H1 (cell line): ENCODE data around the gene TPPP. TPM values are rescaled to one million over a fixed set of nuclear protein-coding genes. Genes with fewer than 3 reads are reported as not detected.

Experiments
- CTCF ChIA-PET: fragments of 300-600 bp; sonication (Branson Sonifier 250); formaldehyde crosslinking; loops from one replicate; lab custom pipeline; 2021; ENCODE audit not compliant: partially characterized antibody; lab: Charles Lee
- POLR2A ChIA-PET: fragments of 300-600 bp; sonication (Branson Sonifier 250); formaldehyde crosslinking; loops from one replicate; lab custom pipeline; 2021; ENCODE audit warnings: inconsistent platforms; ENCODE audit not compliant: partially characterized antibody; lab: Charles Lee
- DNase-seq, 2 experiments: peaks; one replicate each; pipeline versions ENCODE4 v3.0.0 to v3.0.0-alpha.2; 2010 to 2022; ENCODE audit warnings: low spot score in 2 of 2, low read depth in 1 of 2, mixed read lengths in 1 of 2
- FAIRE-seq: peaks from 2 replicates; lab custom pipeline; 2011; peaks lifted over from hg19 to GRCh38; lab: Jason Lieb, UNC
- H2AFZ ChIP-seq: 2 replicates; pipeline ENCODE4 v1.8.1; 2012; ENCODE audit warnings: low read length, inconsistent platforms
- H2AK5ac ChIP-seq: 2 replicates; pipeline ENCODE4 v1.6.1; 2013; ENCODE audit warnings: low read depth, low read length
- H2BK120ac ChIP-seq: replicated peaks from 2 replicates; pipeline ENCODE3; 2013; ENCODE audit warnings: low read depth, low read length, inconsistent platforms
- H2BK12ac ChIP-seq: 2 replicates; pipeline ENCODE4 v1.6.1; 2013; ENCODE audit warnings: low read depth, low read length
- H2BK15ac ChIP-seq: 2 replicates; pipeline ENCODE4 v1.6.1; 2013; ENCODE audit warnings: low read length
- H2BK20ac ChIP-seq: 2 replicates; pipeline ENCODE4 v1.6.1; 2013; ENCODE audit warnings: low read length
- H2BK5ac ChIP-seq: 2 replicates; pipeline ENCODE4 v1.6.1; 2013; ENCODE audit warnings: low read depth, low read length
- H3K14ac ChIP-seq: 2 replicates; pipeline ENCODE4 v1.6.1; 2013; ENCODE audit warnings: inconsistent platforms; ENCODE audit not compliant: insufficient read length
- H3K18ac ChIP-seq: 2 replicates; pipeline ENCODE4 v1.6.1; 2013; ENCODE audit warnings: low read length; ENCODE audit errors: extremely low read depth
- H3K23ac ChIP-seq: 2 replicates; pipeline ENCODE4 v1.6.1; 2013; ENCODE audit warnings: inconsistent platforms; ENCODE audit not compliant: insufficient read length
- H3K23me2 ChIP-seq: 2 replicates; pipeline ENCODE4 v1.6.1; 2013; ENCODE audit warnings: low read depth, low read length
- H3K27ac ChIP-seq: 2 replicates; pipeline ENCODE4 v1.6.1; 2011; ENCODE audit warnings: low read depth, low read length, inconsistent platforms
- H3K27me3 ChIP-seq, 4 experiments: replicated peaks in 1 of 4; 1 replicate in 1 of 4; 2 replicates in 3 of 4; pipeline versions ENCODE4 v1.6.1 to v1.8.1; 2011 to 2013; ENCODE audit warnings: low read length in 3 of 4, mild to moderate bottlenecking in 3 of 4, inconsistent platforms in 2 of 4, mixed read lengths in 2 of 4, moderate library complexity in 1 of 4; ENCODE audit not compliant: control insufficient read depth in 3 of 4, insufficient read depth in 3 of 4; ENCODE audit errors: extremely low read depth in 1 of 4
- H3K36me3 ChIP-seq, 4 experiments: 2 replicates each; pipeline versions ENCODE4 v1.6.1 to v1.8.1; 2011 to 2013; ENCODE audit warnings: mild to moderate bottlenecking in 4 of 4, low read length in 3 of 4, moderate library complexity in 2 of 4, control low read depth in 1 of 4, inconsistent platforms in 1 of 4; ENCODE audit not compliant: insufficient read depth in 4 of 4, control insufficient read depth in 2 of 4
- H3K4ac ChIP-seq: replicated peaks from 2 replicates; pipeline ENCODE3; 2013; ENCODE audit warnings: low read length, low read depth, mixed read lengths, inconsistent platforms; ENCODE audit not compliant: insufficient read length
- H3K4me1 ChIP-seq, 4 experiments: replicated peaks in 1 of 4; 1 replicate in 1 of 4; 2 replicates in 3 of 4; pipeline versions ENCODE4 v1.6.1 to v1.8.1; 2011 to 2013; ENCODE audit warnings: low read length in 3 of 4, inconsistent platforms in 2 of 4, mixed read lengths in 1 of 4; ENCODE audit not compliant: insufficient read depth in 4 of 4, control insufficient read depth in 3 of 4
- H3K4me2 ChIP-seq, 2 experiments: 2 replicates each; pipeline versions ENCODE4 v1.6.1 to v1.8.1; 2011 to 2013; ENCODE audit warnings: low read depth in 2 of 2, low read length in 2 of 2, control low read depth in 1 of 2, inconsistent platforms in 1 of 2, mild to moderate bottlenecking in 1 of 2; ENCODE audit not compliant: insufficient read depth in 1 of 2
- H3K4me3 ChIP-seq, 4 experiments: fragments of 200-600, 300-600 bp in 1 of 4; sonication (generic), shearing (Covaris generic), sonication (Bioruptor Twin) in 1 of 4; 2 replicates each; pipeline versions ENCODE4 v1.5.1 to v1.8.1; 2011 to 2016; ENCODE audit warnings: low read length in 4 of 4, low read depth in 3 of 4, control low read depth in 2 of 4, inconsistent platforms in 2 of 4, mild to moderate bottlenecking in 2 of 4, mixed read lengths in 1 of 4, moderate library complexity in 1 of 4; ENCODE audit not compliant: insufficient read depth in 2 of 4; ENCODE audit errors: extremely low read depth in 1 of 4
- H3K56ac ChIP-seq: replicated peaks from 2 replicates; pipeline ENCODE3; 2013; ENCODE audit warnings: low read depth, mild to moderate bottlenecking, mixed read lengths, low read length, inconsistent platforms; ENCODE audit not compliant: insufficient read length
- H3K79me1 ChIP-seq: 2 replicates; pipeline ENCODE4 v1.6.1; 2013; ENCODE audit warnings: low read depth, low read length, control low read depth
- H3K79me2 ChIP-seq, 2 experiments: 2 replicates each; pipeline versions ENCODE4 v1.6.1 to v1.8.1; 2012 to 2013; ENCODE audit warnings: low read length in 2 of 2, mild to moderate bottlenecking in 2 of 2, inconsistent platforms in 1 of 2; ENCODE audit not compliant: insufficient read depth in 2 of 2, control insufficient read depth in 1 of 2
- H3K9ac ChIP-seq, 4 experiments: replicated peaks in 1 of 4; 1 replicate in 1 of 4; 2 replicates in 3 of 4; pipeline versions ENCODE4 v1.6.1 to v1.8.1; 2011 to 2013; ENCODE audit warnings: low read depth in 3 of 4, low read length in 3 of 4, control low read depth in 2 of 4, mild to moderate bottlenecking in 2 of 4, moderate library complexity in 2 of 4, inconsistent platforms in 1 of 4; ENCODE audit errors: extremely low read depth in 1 of 4
- H3K9me3 ChIP-seq, 2 experiments: 2 replicates each; pipeline versions ENCODE4 v1.6.1 to v1.8.1; 2012 to 2013; ENCODE audit warnings: mild to moderate bottlenecking in 2 of 2, moderate library complexity in 2 of 2, control low read depth in 1 of 2, inconsistent platforms in 1 of 2, low read depth in 1 of 2, low read length in 1 of 2, mixed read lengths in 1 of 2; ENCODE audit not compliant: insufficient read depth in 2 of 2
- H4K20me1 ChIP-seq, 2 experiments: replicated peaks in 1 of 2; 2 replicates each; pipeline versions ENCODE3 to v1.8.1; 2011 to 2013; ENCODE audit warnings: inconsistent platforms in 2 of 2, low read length in 2 of 2, mild to moderate bottlenecking in 1 of 2; ENCODE audit not compliant: insufficient read depth in 2 of 2, control insufficient read depth in 1 of 2
- H4K5ac ChIP-seq: 2 replicates; pipeline ENCODE4 v1.6.1; 2013; ENCODE audit warnings: low read length, low read depth, mixed read lengths, inconsistent platforms; ENCODE audit not compliant: insufficient read length
- H4K8ac ChIP-seq: 2 replicates; pipeline ENCODE4 v1.8.0; 2013; ENCODE audit warnings: mild to moderate bottlenecking, moderate library complexity, low read length, inconsistent platforms; ENCODE audit not compliant: insufficient read depth; ENCODE audit errors: extremely low read depth
- H4K91ac ChIP-seq: replicated peaks from 2 replicates; pipeline ENCODE3; 2013; ENCODE audit warnings: low read length, mixed read lengths, inconsistent platforms; ENCODE audit not compliant: insufficient read length
- CTBP2 ChIP-seq: IDR thresholded peaks from 2 replicates; pipeline ENCODE4 v1.7.0; 2011; ENCODE audit warnings: borderline replicate concordance, mild to moderate bottlenecking, moderate library complexity, mixed read lengths, low read length; ENCODE audit not compliant: insufficient read depth, insufficient read length
- GABPA ChIP-seq: IDR thresholded peaks from 2 replicates; pipeline ENCODE4 v1.6.1; 2011; ENCODE audit warnings: mild to moderate bottlenecking, low read length, moderate library complexity, borderline replicate concordance; ENCODE audit not compliant: insufficient read depth
- HDAC2 ChIP-seq, 2 experiments: fragments of 300-600 bp in 1 of 2; sonication (generic) in 1 of 2; IDR thresholded peaks; 2 replicates each; pipeline ENCODE4 v1.6.1; 2011 to 2012; ENCODE audit warnings: low read depth in 2 of 2, low read length in 2 of 2, mild to moderate bottlenecking in 2 of 2, moderate library complexity in 2 of 2, borderline replicate concordance in 1 of 2, inconsistent platforms in 1 of 2
- POLR2AphosphoS5 ChIP-seq: IDR thresholded peaks from 2 replicates; pipeline ENCODE4 v1.6.1; 2011; ENCODE audit warnings: low read depth, low read length
- RAD21 ChIP-seq, 2 experiments: IDR thresholded peaks in 1 of 2; conservative IDR thresholded peaks in 1 of 2; 2 replicates each; pipeline ENCODE4 v1.6.1; 2011; ENCODE audit warnings: low read depth in 2 of 2, low read length in 2 of 2, improper control_type of control experiment in 1 of 2, inconsistent platforms in 1 of 2, mild to moderate bottlenecking in 1 of 2, moderate library complexity in 1 of 2
- SP1 ChIP-seq: IDR thresholded peaks from 2 replicates; pipeline ENCODE4 v1.6.1; 2011; ENCODE audit warnings: low read depth, low read length
- SRF ChIP-seq: IDR thresholded peaks from 2 replicates; pipeline ENCODE4 v1.6.1; 2011; ENCODE audit warnings: mild to moderate bottlenecking, low read depth, low read length, moderate library complexity
- SUZ12 ChIP-seq: fragments of 200-600 bp; sonication (generic); IDR thresholded peaks from 2 replicates; pipeline ENCODE4 v1.6.1; 2012; ENCODE audit warnings: mild to moderate bottlenecking, inconsistent platforms, low read length, moderate library complexity, mixed read lengths
- TCF12 ChIP-seq: IDR thresholded peaks from 2 replicates; pipeline ENCODE4 v1.6.1; 2011; ENCODE audit warnings: low read depth, mild to moderate bottlenecking, low read length
- YY1 ChIP-seq: IDR thresholded peaks from 2 replicates; pipeline ENCODE4 v1.6.1; 2011; ENCODE audit warnings: low read depth, mild to moderate bottlenecking, low read length
- WGBS, 2 experiments: shearing (Covaris generic) in 1 of 2; methylation state at CpG; one replicate each; pipeline versions ENCODE4 v1.1.6 to v1.1.7; 2013 to 2015; ENCODE audit warnings: low lambda C conversion rate in 2 of 2, mixed read lengths in 2 of 2, inconsistent platforms in 1 of 2, low coverage in 1 of 2, missing lambda C conversion rate in 1 of 2; ENCODE audit not compliant: insufficient replicate concordance in 2 of 2, insufficient coverage in 1 of 2, insufficient read length in 1 of 2; ENCODE audit errors: extremely low coverage in 1 of 2, missing lambda C conversion rate in 1 of 2; 5-methylcytosine and 5-hydroxymethylcytosine counted together
- polyA plus RNA-seq, 7 experiments: library from polyadenylated mRNA; depleted of rRNA in 3 of 7; stranded (reverse) in 5 of 7; unstranded in 2 of 7; fragments of >200 nt in 5 of 7; fragments of 200-250 nt in 2 of 7; gene quantifications; 1 replicate in 5 of 7; 2 replicates in 1 of 7; 4 replicates in 1 of 7; pipeline versions ENCODE4 v1.2.1 to v1.2.3, GENCODE V29; 2011 to 2013; ENCODE audit warnings: missing spikeins in 2 of 7, mixed read lengths in 2 of 7
- total RNA-seq: library from RNA; stranded (reverse); fragmentation: NEBNext Ultra II Directional; extraction: Animal tissue kit (Norgen Biotek cat#: 25700); gene quantifications from 2 replicates; pipeline ENCODE4 v1.2.1, GENCODE V29; 2021

The TPPP gene
- total and polyA plus RNA-seq, 2 of the 8 experiments (the other 6 are each of a cell fraction or from before 2014, with no cell fraction given): 0.36 to 0.93 TPM

GRCh38 chr5:611731-612486, 81.2 kb downstream of the TPPP start, which contains the start of gene CEP72:
Gene CEP72, plus strand, starts transcription at chr5:612340. Its CDS starts 22 bp downstream, at chr5:612362.
- no peak within 1 kb of the TSS for H3K27ac ChIP-seq
- peak within 1 kb of the TSS; percentile 46; the same call in 1 of the 2 replicates for H2BK15ac ChIP-seq
- WGBS, 2 experiments: 10% methylated on average over 2 of the region's 72 CpGs; no CpG with 5 or more reads in 1 of the 2 experiments
- no peak within 1 kb of the TSS; the same call in 1 of the 2 replicates for H2BK5ac ChIP-seq
- H4K20me1 ChIP-seq: peaks cover 0 to 22% of the 10 kb centered on the region in 2 experiments
- no peak within 1 kb of the TSS for H2BK120ac ChIP-seq
- 0 out of 2 replicates have a peak within 1 kb of the TSS, but pooled peaks have one; percentile 60 for H2BK12ac ChIP-seq
- no peaks in the 10 kb centered on the region for H3K9me3 ChIP-seq
- H3K36me3 ChIP-seq: no peaks in the 10 kb centered on the region
- no peak within 1 kb of the TSS; the same call in 1 of the 2 replicates for H3K18ac ChIP-seq
- H2AFZ ChIP-seq: no peak within 1 kb of the TSS
- ChIA-PET CTCF (interaction anchor here (1.1 to 1.5 kb wide), 2 partner anchors 9 to 21 kb away, joined by 3 to 4 read pairs; no protein-coding TSS in a partner anchor), POLR2A (interaction anchor here (1.4 to 1.6 kb wide), 3 partner anchors 7 to 12 kb away, joined by 3 to 5 read pairs (median 3); no protein-coding TSS in a partner anchor)
- DNase-seq: peak; percentile 64 to 93
- peaks cover 5% of the 10 kb centered on the region; the same call in 1 of the 2 replicates for H3K23me2 ChIP-seq
- H3K4me3 ChIP-seq: peak within 1 kb of the TSS; percentile 77 to 90 (median 80)
- no peak within 1 kb of the TSS for H4K5ac ChIP-seq
- H3K9ac ChIP-seq: peak within 1 kb of the TSS; percentile 24 to 90 (median 67)
- H3K4ac ChIP-seq: peak within 1 kb of the TSS; percentile 7
- H3K4me1 ChIP-seq: peaks cover 0 to 2% (median under 1%) of the 10 kb centered on the region in 4 experiments; a peak in 4 of 7 replicates
- no peak within 1 kb of the TSS for H3K23ac ChIP-seq
- no peak within 1 kb of the TSS for H3K56ac ChIP-seq
- H3K27me3 ChIP-seq: peaks cover 0 to 2% (median 0%) of the 10 kb centered on the region in 4 experiments; a peak in 1 of 7 replicates
- no peak for FAIRE-seq
- H2BK20ac ChIP-seq: no peak within 1 kb of the TSS
- H3K4me2 ChIP-seq: peak within 1 kb of the TSS; percentile 64 to 69
- peak within 1 kb of the TSS; percentile 30 for H4K91ac ChIP-seq
- peaks cover 11 to 45% of the 10 kb centered on the region in 2 experiments for H3K79me2 ChIP-seq
- H3K79me1 ChIP-seq: peaks cover 6% of the 10 kb centered on the region
- peak within 1 kb of the TSS; percentile 80 for H4K8ac ChIP-seq
- H3K14ac ChIP-seq: no peak within 1 kb of the TSS
- H2AK5ac ChIP-seq: 0 out of 2 replicates have a peak within 1 kb of the TSS, but pooled peaks have one; percentile 80
- TF ChIP-seq SP1: no peak
- peak; percentile 71; the same call in 1 of the 2 replicates for TF ChIP-seq POLR2AphosphoS5
- TF ChIP-seq SRF: no peak
- TF ChIP-seq SUZ12: no peak
- TF ChIP-seq HDAC2 (IDR thresholded peaks at IDR 0.05; ENCODE audit: borderline replicate concordance in 1 of 2, low read depth in 2 of 2, low read length in 2 of 2): no peak
- no peak for TF ChIP-seq TCF12
- peak; percentile 84 for TF ChIP-seq YY1
- no peak for TF ChIP-seq RAD21 (IDR thresholded peaks at IDR 0.05 in 1 of 2, conservative IDR thresholded peaks at IDR 0.05 in 1 of 2; ENCODE audit: low read depth in 2 of 2, low read length in 2 of 2)
- TF ChIP-seq CTBP2: no peak
- no peak for TF ChIP-seq GABPA
